RWPE2 (cell line): Measurements from ENCODE around the gene SLC25A39.

Experiments used
- ATAC-seq: fragments of 200-7000 bp; cut with Tn5 transposase; 3 replicates; pipeline ENCODE4 v1.9.1; 2021; ENCODE audit warnings: low read depth
- DNase-seq: peaks from one replicate; pipeline ENCODE4 v3.0.0-alpha.2; 2020; ENCODE audit warnings: low spot score
- H3K27ac ChIP-seq: fragments of 450-650 bp; 2 replicates; pipeline ENCODE4 v1.5.1; 2017; ENCODE audit warnings: mild to moderate bottlenecking; ENCODE audit not compliant: poor library complexity, severe bottlenecking
- H3K27me3 ChIP-seq: fragments of 250-450 bp; sonication (Bioruptor Pico); 2 replicates; pipeline ENCODE4 v1.5.1; 2021; ENCODE audit warnings: mild to moderate bottlenecking, moderate library complexity; ENCODE audit not compliant: insufficient read depth, poor library complexity, severe bottlenecking
- H3K36me3 ChIP-seq: fragments of 250-450 bp; sonication (Bioruptor Pico); 2 replicates; pipeline ENCODE4 v1.5.1; 2020; ENCODE audit warnings: low read depth, mild to moderate bottlenecking, moderate library complexity
- H3K4me1 ChIP-seq: fragments of 250-450 bp; sonication (Bioruptor Pico); 2 replicates; pipeline ENCODE4 v1.5.1; 2021; ENCODE audit warnings: mild to moderate bottlenecking, moderate library complexity; ENCODE audit not compliant: insufficient read depth, poor library complexity, severe bottlenecking
- H3K4me3 ChIP-seq: fragments of 250-450 bp; sonication (Bioruptor Pico); 2 replicates; pipeline ENCODE4 v1.5.1; 2021; ENCODE audit warnings: mild to moderate bottlenecking, moderate library complexity; ENCODE audit not compliant: severe bottlenecking
- H3K9me3 ChIP-seq: fragments of 250-450 bp; sonication (Bioruptor Pico); 2 replicates; pipeline ENCODE4 v1.5.1; 2021; ENCODE audit warnings: mild to moderate bottlenecking, moderate library complexity; ENCODE audit not compliant: severe bottlenecking
- TF ChIP-seq, protein P1 (sequence below): fragments of 450-650 bp; IDR thresholded peaks from one replicate; pipeline ENCODE4 v1.5.1; 2017; ENCODE audit warnings: mild to moderate bottlenecking, moderate library complexity; ENCODE audit not compliant: poor library complexity, severe bottlenecking

The SLC25A39 gene

GRCh38 chr17:44309472-44309871 lies 15.2 kb downstream of the SLC25A39 start:
- no peak for DNase-seq
- Histone ChIP-seq H3K27ac (no peak overlapping the region), H3K36me3 (no peaks in the 10 kb centered on the region), H3K4me1 (peaks cover 7% of the 10 kb centered on the region), H3K4me3 (no peak overlapping the region), H3K9me3 (no peaks in the 10 kb centered on the region), H3K27me3 (no peaks in the 10 kb centered on the region)
- TF ChIP-seq, protein P1, sequence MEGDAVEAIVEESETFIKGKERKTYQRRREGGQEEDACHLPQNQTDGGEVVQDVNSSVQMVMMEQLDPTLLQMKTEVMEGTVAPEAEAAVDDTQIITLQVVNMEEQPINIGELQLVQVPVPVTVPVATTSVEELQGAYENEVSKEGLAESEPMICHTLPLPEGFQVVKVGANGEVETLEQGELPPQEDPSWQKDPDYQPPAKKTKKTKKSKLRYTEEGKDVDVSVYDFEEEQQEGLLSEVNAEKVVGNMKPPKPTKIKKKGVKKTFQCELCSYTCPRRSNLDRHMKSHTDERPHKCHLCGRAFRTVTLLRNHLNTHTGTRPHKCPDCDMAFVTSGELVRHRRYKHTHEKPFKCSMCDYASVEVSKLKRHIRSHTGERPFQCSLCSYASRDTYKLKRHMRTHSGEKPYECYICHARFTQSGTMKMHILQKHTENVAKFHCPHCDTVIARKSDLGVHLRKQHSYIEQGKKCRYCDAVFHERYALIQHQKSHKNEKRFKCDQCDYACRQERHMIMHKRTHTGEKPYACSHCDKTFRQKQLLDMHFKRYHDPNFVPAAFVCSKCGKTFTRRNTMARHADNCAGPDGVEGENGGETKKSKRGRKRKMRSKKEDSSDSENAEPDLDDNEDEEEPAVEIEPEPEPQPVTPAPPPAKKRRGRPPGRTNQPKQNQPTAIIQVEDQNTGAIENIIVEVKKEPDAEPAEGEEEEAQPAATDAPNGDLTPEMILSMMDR = peak; percentile 15
- peak; percentile 57 for ATAC-seq

GRCh38 chr17:44308865-44309264 lies 15.8 kb downstream of the SLC25A39 start:
- Histone ChIP-seq H3K27me3 (no peaks in the 10 kb centered on the region), H3K9me3 (no peaks in the 10 kb centered on the region), H3K4me1 (peaks cover 7% of the 10 kb centered on the region), H3K27ac (no peak overlapping the region), H3K4me3 (peak overlapping the region; percentile 33), H3K36me3 (no peaks in the 10 kb centered on the region)
- TF ChIP-seq, protein P1 = no peak
- DNase-seq (no peak), ATAC-seq (no peak)

- Histone ChIP-seq H3K27ac (no peak within 1 kb of the TSS), H3K36me3 (no peaks in the 10 kb centered on the region), H3K4me3 (peak within 1 kb of the TSS; percentile 33), H3K4me1 (peaks cover 7% of the 10 kb centered on the region), H3K27me3 (no peaks in the 10 kb centered on the region), H3K9me3 (no peaks in the 10 kb centered on the region)
- no peak for DNase-seq
- ATAC-seq = peak; percentile 66
- TF ChIP-seq, protein P1 = no peak
Observed at GRCh38 chr17:44308320-44308818, 16.3 kb downstream of the SLC25A39 start, which contains the start of gene RUNDC3A. TSS of gene RUNDC3A (plus strand) at chr17:44308601. CDS start at chr17:44308833, 232 bp downstream.

DNA sequence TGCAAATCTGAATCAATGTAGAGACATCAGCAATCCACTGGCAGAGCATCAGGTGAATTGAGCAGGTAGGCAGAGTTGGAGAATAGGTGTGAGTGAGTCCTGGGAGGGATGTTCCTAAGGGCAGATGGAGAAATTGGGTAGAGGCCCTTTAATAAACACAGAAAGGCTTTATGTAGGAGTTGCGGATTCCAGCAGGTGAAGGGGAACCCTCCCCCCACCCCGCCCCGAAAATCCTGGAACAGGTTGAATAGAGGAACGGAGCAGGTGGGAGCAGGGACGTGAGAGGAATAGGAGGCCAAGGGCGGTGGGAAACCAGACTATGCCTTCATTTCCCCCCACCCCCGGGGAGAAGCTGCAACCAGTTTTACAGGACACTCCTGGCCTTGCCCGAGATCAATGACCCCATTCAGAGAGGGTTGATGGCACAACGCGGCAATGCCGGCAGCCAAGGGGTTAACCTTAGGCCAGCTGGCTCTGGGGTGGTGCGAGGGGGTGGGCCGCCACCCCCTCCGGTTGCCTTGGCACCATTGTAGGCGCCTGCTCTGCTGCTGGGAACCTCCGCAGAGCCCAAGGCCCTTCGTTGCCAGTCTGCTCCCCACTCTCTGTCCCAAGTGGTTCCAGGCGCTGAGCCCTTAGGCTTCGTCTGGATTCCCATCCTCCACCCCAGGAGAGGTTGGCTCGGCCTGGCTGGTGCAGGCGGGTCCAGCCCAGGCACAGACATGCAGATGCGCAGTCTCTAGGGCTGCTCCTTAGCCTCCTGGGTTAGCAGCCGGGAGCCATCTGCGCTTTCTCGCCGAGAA lies 17.0 kb downstream of the SLC25A39 start:
- no peaks in the 10 kb centered on the region for H3K27me3 ChIP-seq
- DNase-seq (no peak), ATAC-seq (peak; percentile 82)
- no peaks in the 10 kb centered on the region for H3K9me3 ChIP-seq
- H3K36me3 ChIP-seq = no peaks in the 10 kb centered on the region
- TF ChIP-seq, protein P1 = no peak
- no peak overlapping the region for H3K4me3 ChIP-seq
- H3K27ac ChIP-seq = no peak overlapping the region
- H3K4me1 ChIP-seq = peaks cover 7% of the 10 kb centered on the region

DNA sequence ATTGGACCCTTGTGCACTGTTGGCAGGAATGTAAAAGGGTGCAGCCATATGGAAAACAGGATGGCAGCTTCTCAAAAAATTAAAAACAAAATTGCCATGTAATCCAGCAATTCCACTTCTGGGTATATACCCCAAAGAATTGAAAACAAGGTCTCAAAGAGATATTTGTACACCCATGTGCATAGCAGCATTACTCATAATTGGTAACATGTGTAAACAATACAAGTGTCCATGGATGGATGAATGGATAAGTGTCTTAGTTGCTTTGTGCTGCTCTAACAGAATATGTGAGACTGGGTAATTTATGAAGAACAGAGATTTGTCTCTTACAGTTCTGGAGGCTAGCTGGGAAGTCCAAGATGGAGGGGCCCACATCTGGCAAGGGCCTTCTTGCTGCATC lies 20.0 kb downstream of the SLC25A39 start:
- Histone ChIP-seq H3K36me3 (no peaks in the 10 kb centered on the region), H3K4me3 (no peak overlapping the region), H3K4me1 (peaks cover 7% of the 10 kb centered on the region), H3K27me3 (no peaks in the 10 kb centered on the region), H3K9me3 (no peaks in the 10 kb centered on the region), H3K27ac (no peak overlapping the region)
- DNase-seq (no peak), ATAC-seq (no peak)
- TF ChIP-seq, protein P1 = no peak
